ENCODE results near the gene THADA.
"Not testable (repeated sequence)": the region's sequence is repeated elsewhere in the genome, so short reads cannot be mapped to it uniquely, and the experiment has no call there.

The THADA gene

DNA sequence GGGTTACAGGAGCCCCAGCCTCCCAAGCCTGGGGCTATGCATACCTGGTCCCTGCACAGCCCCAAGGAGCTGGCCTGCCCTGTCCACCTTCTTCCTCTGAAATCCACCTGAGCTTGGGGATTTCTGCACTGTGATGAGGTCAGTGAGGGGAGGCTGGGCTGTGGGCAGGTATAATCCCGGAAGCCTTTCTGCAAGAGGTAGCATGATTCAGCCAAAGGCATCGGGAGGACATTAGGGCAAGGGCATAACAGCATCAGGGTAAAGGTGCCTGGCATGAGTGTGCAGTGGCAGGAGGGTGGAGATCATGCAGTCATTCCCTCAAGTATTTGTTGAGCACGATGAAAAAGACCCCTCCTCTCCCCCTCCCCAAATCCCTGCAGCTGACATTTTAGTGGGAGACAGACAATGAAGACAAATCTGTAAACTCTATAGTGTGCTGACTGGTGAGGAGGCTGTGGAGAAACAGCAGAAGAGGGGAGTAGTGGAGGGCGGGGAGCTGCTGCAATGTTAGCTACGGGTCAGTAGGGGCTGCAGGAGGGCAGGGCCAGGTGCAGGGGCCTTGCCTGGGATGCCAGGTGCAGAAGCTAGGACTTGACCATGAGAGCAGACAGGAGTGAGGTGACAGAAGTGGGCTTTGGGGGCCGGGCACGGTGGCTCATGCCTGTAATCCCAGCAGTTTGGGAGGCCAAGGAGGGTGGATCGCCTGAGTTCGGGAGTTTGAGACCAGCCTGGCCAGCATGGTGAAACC lies 388.1 kb downstream of the THADA start:
- DNase-seq (ENCODE audit: low read depth): no peak

DNA sequence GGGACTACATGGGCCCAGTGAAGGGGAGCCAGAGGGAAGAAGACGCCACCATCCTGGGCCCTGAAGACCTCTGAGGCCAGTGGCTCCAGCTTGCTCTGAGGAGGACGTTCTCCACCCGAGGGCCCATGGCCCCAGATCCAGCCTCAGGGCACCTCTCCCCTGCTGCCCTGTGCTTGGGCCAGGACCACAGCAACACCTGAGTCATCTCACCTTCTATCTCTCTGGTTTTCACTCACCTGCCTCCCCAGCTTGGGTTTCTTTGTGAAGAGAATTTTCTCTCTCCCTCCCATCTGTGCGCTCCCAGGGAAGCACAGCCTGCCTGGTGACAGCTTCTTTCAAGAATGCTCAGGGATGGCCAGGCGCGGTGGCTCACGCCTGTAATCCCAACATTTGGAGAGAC lies 389.2 kb downstream of the THADA start:
- DNase-seq (ENCODE audit: low read depth): no peak

DNA sequence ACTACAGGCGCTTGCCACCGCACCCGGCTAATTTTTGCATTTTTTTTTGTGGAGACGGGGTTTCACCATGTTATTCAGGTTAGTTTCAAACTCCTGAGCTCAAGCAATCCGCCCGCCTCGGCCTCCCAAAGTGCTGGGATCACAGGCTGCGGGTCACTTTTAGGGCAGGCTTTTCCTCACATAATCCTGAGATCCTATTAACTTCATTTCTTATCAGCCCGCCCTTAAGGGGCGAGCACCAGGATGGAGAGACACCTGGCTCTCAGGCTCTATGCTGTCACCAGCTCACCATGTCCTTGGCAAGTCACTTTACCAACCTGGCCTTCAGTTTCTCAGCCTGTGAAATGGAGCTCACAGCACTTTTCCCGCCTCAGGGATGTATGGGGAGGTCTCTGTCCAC lies 392.5 kb downstream of the THADA start:
- DNase-seq (ENCODE audit: low read depth): no peak

DNA sequence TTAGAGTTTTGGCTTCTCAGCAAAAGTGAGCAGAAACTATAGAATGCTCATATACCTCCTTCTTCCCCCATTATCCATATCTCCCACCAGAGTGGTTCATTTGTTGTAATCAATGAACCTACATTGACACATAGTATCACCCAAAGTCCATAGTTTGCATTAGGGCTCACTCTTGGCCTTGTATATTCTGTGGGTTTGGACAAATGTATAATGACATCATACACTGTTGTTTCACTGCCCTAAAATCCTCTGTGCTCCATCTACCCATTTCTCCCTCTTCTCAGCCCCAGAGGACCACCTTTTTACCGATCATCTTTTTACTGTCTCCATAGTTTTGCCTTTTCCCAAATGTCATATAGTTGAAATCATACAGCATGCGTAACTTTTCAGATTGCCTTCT lies 393.5 kb downstream of the THADA start:
- DNase-seq (ENCODE audit: low read depth): no peak

DNA sequence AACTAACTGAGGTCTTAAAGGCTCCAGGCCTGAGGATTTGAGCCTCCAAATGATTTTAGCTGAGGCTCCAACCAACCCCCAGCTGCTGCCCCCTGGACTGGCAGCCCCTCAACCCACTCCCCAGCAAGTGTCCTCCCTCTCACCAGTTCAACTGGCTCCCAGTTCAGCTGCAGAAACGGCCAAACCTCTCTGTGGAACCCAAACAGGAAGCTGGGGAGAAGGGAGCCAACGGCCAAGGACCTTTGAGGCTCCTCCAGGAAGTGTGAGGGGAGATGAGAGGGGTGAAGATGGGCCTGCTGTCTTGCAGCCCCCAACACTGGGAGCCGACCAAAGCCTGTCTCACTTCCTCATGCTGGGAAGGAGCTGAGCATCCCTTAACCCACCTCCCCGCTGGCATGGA lies 394.3 kb downstream of the THADA start:
- DNase-seq (ENCODE audit: low read depth): no peak

DNA sequence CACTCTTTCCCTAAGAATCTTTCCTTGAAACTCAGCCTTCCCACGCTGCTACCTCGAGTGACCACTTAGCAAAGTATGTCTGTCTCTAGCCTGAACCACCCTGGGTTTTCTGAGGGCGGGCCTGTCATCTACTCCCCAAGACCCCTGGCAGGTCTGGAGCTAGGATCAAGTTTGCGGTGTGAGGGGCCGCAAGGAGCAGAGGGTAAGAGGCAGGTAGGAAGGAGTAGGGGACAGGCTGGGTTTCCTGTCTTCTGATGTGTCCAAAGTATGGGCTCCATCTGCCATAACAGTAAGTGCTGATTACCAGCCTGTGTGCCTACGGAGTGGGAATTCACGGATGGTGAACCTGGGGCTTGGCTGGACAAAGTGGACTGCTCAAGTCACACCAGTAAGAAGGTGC lies 394.8 kb downstream of the THADA start:
- no peak for DNase-seq (ENCODE audit: low read depth)

DNA sequence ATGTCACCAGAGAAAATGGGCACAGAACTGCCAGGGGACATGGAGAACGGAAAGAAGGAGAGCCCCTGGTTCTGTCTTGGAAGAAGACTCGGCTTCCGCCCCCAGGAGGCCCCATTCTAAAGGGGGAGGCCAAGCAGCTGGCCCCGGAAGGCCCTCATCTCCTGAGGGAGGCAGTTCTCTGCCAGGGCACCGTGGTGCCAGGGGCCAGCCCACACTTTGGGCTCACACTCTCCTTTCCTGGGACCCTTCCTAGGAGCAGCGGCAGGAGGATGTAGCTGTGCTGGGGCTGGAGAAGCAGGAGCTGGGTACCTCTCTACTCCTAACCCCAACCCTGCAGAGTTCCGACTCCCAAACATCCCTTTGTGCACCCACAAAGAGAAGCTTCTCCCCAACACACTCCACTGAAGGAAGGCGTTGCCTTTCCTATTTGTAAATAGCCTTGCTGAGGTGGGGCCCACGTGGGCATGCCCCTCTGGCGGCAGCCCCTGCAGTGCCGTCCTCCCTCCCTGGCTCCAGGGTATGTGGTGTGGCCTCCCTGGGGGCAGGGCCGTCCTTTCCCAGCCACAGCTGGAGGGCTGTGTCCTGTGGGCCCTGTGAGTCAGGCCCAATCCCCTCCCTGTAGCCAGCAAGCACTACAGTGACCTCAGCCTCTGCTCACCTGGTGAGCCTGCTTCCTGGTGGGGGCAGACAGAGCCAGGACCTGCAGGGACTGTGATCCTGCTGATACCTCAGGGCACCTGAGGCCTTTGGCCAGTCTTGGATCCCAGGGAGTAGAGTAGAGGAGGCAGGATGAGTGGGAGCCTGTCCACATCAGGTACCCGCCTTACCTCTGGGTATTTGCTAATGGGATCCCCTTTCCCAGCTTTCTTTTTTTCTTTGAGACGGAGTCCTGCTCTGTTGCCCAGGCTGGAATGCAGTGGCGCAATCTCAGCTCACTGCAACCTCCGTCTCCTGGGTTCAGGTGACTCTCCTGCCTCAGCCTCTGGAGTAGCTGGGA lies 396.0 kb downstream of the THADA start:
- DNase-seq (ENCODE audit: low read depth): no peak

DNA sequence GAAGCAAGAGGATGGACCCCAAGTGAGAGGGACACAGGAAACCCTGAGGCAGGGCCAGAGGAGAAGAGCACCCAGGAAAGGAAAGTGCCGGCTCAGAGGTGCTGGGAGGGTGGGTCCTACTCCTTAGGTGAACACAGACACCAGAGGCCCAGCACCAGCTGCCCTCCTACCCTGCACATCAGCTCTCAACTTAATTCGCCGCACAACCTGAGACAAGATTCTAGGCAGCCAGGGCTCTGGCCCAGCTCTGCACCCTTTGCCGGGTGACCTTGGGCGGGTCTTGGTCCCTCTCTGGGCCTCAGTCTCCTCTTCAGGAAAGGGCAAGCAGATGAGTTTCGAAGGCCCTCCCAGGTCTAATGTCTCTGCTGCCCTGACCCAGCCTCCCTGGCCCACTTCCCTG lies 397.6 kb downstream of the THADA start:
- DNase-seq (ENCODE audit: low read depth): no peak

DNA sequence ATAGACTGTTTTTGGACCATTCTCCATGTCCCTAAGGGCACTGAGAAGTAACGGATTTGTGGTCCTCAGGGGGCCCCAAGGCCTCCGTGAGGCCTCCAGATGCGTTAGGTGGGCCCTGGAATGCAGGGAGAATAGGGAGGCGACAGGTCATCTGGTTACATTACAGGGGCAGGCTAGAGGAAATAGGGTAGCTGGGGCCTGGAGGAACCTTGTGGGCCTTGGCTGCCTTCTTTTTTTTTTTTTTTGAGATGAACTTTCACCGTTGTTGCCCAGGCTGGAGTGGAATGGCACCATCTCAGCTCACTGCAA lies 398.3 kb downstream of the THADA start:
- no peak for DNase-seq (ENCODE audit: low read depth)

DNA sequence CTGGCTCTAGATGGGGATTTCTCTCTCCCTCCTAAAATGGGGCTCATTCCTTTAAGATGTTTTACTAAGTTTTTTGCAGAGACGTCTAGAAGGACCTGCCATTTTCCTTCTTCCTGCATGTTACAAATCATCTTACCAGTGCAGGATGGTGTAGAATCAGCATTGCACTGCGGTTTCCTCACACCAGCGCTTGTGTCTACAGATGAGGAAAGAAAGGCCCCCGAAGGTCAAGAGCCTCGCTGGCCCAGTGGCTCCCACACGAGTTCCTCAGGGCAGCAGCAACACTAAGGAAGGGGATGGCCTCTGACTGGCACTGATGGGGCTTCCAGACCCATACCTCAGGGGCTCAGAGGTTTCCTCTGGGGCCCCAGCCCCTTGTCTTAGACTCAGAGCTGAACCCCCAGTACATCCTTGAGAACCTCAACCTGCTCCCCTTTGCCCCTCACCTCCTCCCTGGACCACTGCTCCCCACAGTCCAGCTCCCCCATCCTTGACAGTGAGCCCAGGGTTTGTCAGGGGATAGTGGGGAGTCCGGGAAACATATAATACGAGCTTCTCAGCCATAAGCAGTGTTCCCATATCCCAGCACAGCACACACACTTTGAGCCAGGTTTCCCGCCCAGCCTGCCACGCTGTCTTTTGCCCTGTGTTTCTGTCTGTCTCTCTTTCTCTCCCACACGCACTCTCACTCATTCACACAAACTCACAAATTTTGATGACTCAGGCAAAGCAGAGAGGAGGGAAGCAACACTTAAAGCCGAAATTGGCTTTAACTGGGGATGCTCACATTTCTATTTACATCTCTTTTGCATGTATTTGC lies 398.9 kb downstream of the THADA start:
- no peak for DNase-seq (ENCODE audit: low read depth)

DNA sequence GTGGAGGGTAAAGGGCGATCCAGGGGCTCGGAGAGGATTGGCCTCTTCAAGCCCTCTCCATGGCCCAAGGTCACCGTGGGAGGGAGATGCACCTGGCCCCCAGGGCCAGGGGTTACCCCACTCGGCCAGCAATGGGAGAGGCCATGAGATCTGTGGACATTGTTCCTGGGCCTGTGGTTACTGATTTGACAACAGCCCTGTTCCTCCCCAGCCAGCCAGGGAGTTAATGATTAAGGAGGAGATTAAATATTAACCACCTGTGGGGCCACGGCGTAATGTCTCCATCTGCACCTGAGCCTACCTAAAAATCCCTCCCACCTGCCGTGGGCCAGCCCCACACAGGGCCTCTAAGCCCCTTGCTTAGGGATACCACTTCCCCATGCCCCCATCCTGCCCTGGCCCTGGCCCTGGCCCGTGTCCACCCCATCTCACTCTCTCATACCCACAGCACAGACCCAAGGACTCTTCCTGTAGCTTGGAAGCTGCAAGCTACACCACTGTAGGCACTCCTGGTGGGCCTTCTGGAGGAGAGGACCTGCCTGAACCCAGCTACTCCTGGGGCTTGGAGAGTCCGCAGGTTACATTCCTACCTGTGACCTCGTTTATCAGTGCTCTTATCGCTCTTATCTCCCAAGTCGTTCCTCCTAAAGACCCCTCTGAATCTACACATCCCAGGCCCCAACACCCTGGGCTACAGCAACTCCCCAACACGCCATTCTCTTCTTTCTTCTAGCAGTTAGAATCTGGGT lies 401.5 kb downstream of the THADA start:
- no peak for DNase-seq (ENCODE audit: low read depth)

DNA sequence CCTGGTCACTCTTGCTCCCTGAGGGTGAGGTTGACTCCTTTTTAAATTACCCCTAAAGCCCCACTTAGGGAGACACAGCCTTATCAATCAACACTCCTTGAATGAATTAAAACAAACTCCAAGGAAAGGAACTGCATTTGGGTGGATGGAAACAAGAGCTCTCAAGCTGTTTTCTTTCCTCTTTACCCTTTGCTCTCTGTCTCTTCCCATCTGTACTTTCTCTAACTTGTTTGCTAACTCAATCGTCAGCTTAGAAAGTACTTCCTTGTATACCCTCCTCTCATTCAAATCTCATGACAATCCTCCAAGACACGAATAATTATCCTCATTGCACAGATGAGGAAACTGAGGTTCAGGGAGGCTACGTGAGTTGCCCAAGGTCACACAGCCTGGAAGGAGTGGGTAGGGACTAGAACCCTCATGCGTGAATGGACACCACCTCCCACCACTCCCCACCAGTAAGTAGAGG lies 402.2 kb downstream of the THADA start:
- no peak for DNase-seq (ENCODE audit: low read depth)

DNA sequence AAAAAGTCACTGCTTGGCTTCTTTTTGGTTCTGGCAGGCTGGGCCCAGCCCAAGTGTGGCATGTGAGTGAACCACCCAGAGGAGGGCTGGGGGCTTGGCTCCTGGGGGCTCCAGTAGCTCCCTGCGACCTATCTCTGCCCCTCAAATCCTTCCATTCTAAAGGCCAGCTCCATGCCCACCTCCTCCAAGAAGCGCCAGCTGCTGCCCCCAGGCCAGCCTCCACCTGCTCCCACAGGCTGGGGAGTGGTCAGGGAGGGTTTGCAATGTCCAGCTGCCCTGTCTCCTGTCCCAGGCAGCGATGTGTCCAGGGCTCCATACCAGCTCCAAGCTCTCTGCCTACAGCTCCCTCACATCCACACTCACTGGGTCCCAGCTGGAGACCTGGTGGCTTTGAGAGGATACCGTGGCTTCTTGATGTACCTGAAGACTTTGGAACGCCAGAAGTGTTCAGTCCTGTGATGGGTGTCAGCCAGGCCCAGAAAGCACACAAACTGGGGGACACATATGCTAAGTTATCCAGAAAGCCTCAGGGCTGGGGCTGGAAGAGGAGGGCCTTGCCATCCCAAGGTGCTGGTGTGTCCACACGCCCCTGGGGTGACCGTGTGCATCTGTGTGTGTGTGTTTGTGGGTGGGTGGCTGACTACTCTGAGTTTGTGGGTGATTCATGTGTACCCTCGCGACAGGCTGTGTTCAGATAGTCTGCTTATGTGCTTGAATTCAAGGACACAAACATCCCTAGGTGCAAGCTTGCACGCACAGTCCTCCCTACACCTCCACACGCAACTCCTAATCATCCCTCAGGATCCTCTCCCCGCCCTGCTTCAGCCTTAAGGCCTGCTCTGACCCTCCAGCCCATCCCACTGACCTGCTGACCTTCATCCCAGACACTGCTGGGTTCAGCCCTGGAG lies 402.8 kb downstream of the THADA start:
- no peak for DNase-seq (ENCODE audit: low read depth)

DNA sequence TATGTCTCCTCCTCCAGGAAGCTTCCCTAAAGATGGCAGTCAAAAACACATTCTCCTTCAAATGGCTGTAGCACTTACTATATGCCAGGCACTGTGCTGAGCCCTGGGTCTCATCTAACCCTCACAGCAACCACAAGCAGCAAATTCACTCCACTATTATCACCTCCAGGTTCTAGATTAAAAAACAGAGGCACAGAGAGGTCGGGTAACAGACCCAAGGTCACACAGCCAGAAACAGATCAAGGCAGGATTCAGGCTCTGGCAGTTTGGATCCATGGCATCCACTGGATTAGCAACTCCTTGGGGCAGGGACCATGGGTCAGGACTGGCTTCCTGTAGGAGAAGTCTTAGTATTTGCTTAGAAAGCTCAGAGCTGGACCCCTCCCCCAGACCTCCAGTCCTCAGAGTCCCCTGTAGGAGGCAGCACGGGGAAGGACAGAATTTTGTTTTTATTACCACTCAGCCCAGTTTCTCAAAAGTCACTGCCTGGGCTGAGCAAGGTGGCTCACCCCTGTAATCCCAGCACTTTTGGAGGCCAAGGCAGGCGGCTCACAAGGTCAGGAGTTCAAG lies 403.8 kb downstream of the THADA start:
- DNase-seq (ENCODE audit: low read depth): no peak

DNA sequence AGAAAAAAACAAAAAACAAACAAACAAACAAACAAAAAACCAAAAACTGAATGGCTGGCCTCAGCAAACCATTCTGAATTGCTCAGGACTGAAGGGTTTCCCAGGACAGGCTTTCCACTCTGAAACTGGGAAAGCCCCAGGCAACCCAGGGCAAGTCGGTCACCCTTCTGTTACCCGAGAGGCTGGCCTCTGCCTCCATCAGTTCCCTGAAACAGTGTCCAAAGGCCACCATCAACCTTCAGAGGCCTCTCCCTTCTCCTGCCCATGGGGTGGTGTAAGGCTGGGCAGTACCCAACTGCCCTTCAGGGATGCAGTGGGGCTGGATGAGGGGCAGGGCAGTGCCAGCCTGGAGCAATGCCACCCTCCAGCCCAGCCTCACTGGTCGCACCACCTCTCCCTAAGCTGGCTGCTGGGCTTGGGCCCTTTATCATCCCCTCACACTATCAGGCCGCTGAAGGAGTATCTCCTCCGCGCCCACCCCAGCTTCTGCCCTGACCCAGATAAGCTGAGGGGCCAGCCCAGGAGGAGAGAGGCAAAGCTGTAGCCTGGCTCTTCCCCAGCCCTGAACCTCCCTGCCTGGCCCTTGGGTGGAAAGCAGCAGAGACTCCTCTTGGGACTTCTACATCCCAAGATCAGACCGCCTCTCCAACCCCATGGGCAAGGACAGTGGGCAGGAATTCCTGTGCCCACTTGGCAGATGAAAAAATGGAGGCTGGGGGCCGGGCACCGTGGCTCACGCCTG lies 405.4 kb downstream of the THADA start:
- no peak for DNase-seq (ENCODE audit: low read depth)

DNA sequence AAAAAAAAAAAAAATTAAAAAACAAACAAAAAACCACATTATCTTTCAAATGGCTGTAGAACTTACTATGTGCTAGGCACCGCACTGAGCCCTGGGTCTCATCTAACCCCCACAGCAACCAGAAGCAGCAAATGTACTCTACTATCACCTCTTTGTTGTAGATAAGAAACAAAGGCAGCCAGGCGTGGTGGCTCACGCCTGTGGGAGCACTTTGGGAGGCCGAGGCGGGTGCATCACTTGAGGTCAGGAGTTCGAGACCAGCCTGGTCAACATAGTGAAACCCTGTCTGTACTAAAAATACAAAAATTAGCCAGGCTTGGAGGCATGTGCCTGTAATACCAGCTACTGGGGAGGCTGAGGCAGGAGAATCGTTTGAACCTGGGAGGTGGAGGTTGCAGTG lies 406.0 kb downstream of the THADA start:
- not testable (repeated sequence) for DNase-seq (ENCODE audit: low read depth)

DNA sequence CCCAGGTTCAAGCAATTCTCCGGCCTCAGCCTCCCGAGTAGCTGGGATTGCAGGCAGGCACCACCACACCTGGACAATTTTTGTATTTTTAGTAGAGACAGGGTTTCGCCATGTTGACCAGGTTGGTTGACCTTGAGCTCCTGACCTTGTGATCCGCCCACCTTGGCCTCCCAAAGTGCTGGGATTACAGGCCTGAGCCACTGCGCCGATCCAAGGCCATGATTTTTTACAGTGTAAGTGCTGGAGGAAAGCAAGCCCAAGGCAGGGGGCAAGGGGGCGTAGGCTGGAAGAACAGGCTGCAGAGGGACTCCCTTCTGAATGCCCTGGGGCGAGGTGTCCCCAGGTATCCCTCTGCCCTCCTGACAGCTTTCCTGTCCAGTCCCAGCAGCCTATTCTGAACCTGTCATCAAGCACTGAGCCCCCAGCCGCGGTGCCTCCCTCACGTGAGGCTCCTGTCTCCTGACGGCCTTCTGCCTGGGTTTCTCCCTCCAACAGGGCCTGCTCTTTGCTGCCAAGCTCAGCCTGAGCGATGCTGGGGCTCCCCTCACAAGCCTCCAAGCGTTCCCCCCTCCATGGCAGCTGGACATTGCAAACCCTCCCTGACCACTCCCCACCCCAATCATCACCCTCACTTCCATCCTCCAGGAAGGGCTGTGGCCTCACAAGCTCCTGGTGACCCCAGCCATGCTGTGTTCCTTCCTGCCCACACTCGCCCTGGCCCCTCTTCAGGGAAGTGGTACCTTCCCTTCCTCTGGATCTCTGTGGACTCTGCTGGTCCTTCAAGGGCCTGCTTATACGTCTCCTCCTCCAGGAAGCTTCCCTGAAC lies 407.1 kb downstream of the THADA start:
- DNase-seq (ENCODE audit: low read depth): no peak

DNA sequence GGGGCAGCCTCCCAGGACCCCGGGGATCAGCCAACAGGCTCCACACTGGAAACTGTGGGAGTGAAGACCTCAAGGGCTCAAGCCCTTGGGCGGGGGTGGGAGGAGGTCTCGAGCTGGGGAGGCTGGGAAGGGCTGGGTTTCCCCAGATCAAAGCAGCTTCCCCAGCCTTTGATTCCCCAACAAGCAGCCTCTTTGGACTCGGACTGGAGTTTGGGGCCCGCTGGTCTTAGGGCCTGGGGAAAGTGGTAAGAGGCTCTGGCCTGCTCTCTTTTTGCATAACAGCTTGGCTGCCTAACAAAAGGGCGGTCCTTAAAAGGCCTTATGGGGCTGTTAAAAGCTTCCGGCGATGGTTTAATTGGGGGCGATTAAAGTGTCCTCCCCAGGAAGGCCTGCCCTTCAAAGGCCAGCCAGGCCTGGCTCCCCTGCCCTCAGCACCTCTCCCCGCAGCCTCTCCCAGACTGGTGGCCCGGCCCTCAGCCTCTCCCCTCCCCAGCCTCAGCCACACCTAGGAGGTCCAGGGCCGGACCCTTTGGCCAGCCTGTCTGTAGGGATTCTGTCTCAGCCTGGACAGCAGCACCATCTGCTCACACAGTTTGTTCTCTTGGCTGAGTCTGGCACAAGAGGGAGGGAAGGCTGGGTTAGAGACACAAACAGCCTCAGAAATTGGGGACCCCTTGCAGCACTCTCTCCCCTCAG lies 409.0 kb downstream of the THADA start:
- no peak for DNase-seq (ENCODE audit: low read depth)
